K562 (cell line): ENCODE data around the gene RNF40. TPM values are rescaled to one million over a fixed set of nuclear protein-coding genes. Genes with fewer than 3 reads are reported as not detected.
A peak's percentile ranks its signal among the peaks of the same experiment; 100 is the strongest.

Source experiments
- ATF2 ChIP-seq: sonication (generic); formaldehyde crosslinking; IDR thresholded peaks from 2 replicates; pipeline ENCODE4 v1.8.1; 2022; ENCODE audit warnings: missing genetic modification reagents
- ETV5 ChIP-seq: sonication (generic); formaldehyde crosslinking; IDR thresholded peaks from 2 replicates; pipeline ENCODE4 v1.4.0; 2020; ENCODE audit warnings: low read depth, mild to moderate bottlenecking, missing genetic modification reagents
- EZH2 ChIP-seq: IDR thresholded peaks from 2 replicates; pipeline ENCODE4 v1.6.1; 2012; ENCODE audit warnings: low read depth, mild to moderate bottlenecking, inconsistent platforms, low read length, borderline replicate concordance
- RBM34 ChIP-seq: fragments of 200-400 bp; formaldehyde crosslinking; IDR thresholded peaks from 2 replicates; pipeline ENCODE4 v1.6.1; 2018; ENCODE audit warnings: low read length, borderline replicate concordance; ENCODE audit not compliant: insufficient read depth
- SMAD2 ChIP-seq: fragments of 150-350 bp; IDR thresholded peaks from 2 replicates; pipeline ENCODE4 v1.6.1; 2014; ENCODE audit warnings: low read depth, mild to moderate bottlenecking, low read length
- SPI1 ChIP-seq: IDR thresholded peaks from 2 replicates; pipeline ENCODE4 v1.6.1; 2011; ENCODE audit warnings: low read depth, low read length, control low read depth, borderline replicate concordance
- SRSF9 ChIP-seq: fragments of 200-400 bp; formaldehyde crosslinking; IDR thresholded peaks from 2 replicates; pipeline ENCODE4 v1.6.1; 2017; ENCODE audit warnings: low read depth, low read length, borderline replicate concordance
- VEZF1 ChIP-seq: fragments of 200-800 bp; sonication (Bioruptor generic); IDR thresholded peaks from 2 replicates; pipeline ENCODE4 v1.6.1; 2017; ENCODE audit warnings: missing genetic modification characterization, missing compliant biosample characterization
- ZKSCAN1 ChIP-seq: fragments of 150-350 bp; IDR thresholded peaks from 2 replicates; pipeline ENCODE4 v1.6.1; 2016; ENCODE audit warnings: low read depth, low read length
- ZNF384 ChIP-seq: IDR thresholded peaks from 2 replicates; pipeline ENCODE4 v1.6.1; 2012; ENCODE audit warnings: low read depth, low read length, improper control_type of control experiment
- ZNF395 ChIP-seq: fragments of 200-800 bp; sonication (Bioruptor generic); IDR thresholded peaks from 2 replicates; pipeline ENCODE4 v1.6.1; 2017; ENCODE audit warnings: missing genetic modification characterization, missing compliant biosample characterization
- ZNF551 ChIP-seq: fragments of 250-450 bp; sonication (Bioruptor Pico); IDR thresholded peaks from 2 replicates; pipeline ENCODE4 v1.5.0; 2021; ENCODE audit warnings: mild to moderate bottlenecking, moderate library complexity
- ZNF740 ChIP-seq, 3 experiments: fragments of 200-800 bp in 1 of 3; sonication (Bioruptor generic) in 1 of 3; sonication (generic) in 1 of 3; formaldehyde crosslinking in 1 of 3; IDR thresholded peaks; 2 replicates each; pipeline versions ENCODE4 v1.6.1 to v1.8.0; 2016 to 2022; ENCODE audit warnings: mild to moderate bottlenecking in 2 of 3, missing compliant biosample characterization in 2 of 3, missing genetic modification characterization in 2 of 3, missing genetic modification reagents in 1 of 3
- polyA plus RNA-seq, 8 experiments: library from polyadenylated mRNA; depleted of rRNA in 4 of 8; stranded (reverse) in 5 of 8; unstranded in 3 of 8; fragments of >200 nt; fragmentation: Nextera tagmentation in 2 of 8; fragmentation: Illumina TruSeq in 1 of 8; extraction: Ambion mirVana in 2 of 8; extraction: Trizol in 1 of 8; gene quantifications; 2 replicates each; pipeline versions ENCODE4 v1.2.1 to v1.2.3, GENCODE V29; 2011 to 2014; ENCODE audit warnings: inconsistent platforms in 1 of 8, missing spikeins in 1 of 8
- total RNA-seq, 7 experiments: library from RNA; depleted of rRNA in 6 of 7; stranded (reverse); fragments of >200 nt in 6 of 7; fragmentation: Illumina TruSeq in 2 of 7; extraction: Trizol in 2 of 7; gene quantifications; 2 replicates each; pipeline versions ENCODE4 v1.2.1 to v1.2.3, GENCODE V29; 2011 to 2021; ENCODE audit warnings: low replicate concordance in 1 of 7
- TF ChIP-seq, protein P1 (sequence below): fragments of 250-450 bp; sonication (Bioruptor Pico); IDR thresholded peaks from 2 replicates; pipeline ENCODE4 v1.5.0; 2021; ENCODE audit warnings: mild to moderate bottlenecking, moderate library complexity

Gene RNF40
- total and polyA plus RNA-seq, 9 of the 15 experiments (the other 6 are each of a cell fraction or from before 2014, with no cell fraction given) = 6.2 to 129 (median 81.5) TPM

DNA sequence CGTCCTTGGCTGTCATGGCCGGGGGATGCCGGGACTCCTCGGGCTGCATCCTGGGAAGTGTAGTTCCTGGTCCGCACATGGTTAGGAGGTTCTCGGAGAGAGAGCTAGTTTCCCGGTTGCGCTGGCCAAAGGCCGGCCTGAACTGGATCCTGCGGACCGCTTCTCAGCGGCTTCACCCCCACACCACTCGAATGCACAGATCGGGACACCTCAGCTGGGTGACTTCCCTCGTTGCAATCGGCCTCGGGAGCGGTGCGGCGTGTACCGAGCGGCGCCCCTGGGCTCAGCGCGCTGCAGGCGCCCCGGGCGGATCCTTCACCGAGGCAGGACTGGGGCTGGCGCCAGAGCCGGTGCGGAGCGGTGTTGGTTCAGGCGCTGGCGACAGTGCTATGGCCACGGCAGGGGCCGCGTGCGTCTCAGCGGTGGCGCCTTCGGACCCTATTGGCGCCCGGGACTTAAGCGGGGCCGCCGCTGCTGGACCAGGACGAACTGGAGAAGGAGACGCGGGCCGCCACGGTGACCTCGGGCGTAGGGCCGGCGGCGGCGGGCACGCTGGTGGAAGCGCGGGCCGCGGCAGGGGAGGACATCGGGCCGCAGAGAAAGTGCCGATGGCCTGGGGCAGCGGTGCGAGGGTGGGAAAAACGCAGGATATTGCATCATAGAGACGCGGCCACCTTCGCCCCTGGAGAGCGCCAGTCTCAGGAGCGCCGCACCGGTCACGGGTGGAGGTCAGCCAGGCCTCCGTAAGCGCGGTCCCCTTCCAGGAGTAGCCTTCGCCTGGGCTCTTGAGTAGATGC is 13.5 kb downstream of the RNF40 start (continued):
- no peak for TF ChIP-seq ZNF395 (CRISPR knock-in tag)
- no peak for TF ChIP-seq ZNF384
- TF ChIP-seq VEZF1 = no peak
- TF ChIP-seq RBM34 = no peak
- TF ChIP-seq ZNF740 (CRISPR knock-in tag; IDR thresholded peaks at IDR 0.05) = peak; percentile 93
- TF ChIP-seq ZNF740 (tag; IDR thresholded peaks at IDR 0.05) = peak in 1 of 2 experiments; percentile 80; a peak in 2 of 4 replicates
- peak; percentile 89 for TF ChIP-seq ETV5 (CRISPR knock-in tag)
- TF ChIP-seq EZH2 = no peak
- TF ChIP-seq SMAD2 = no peak
- TF ChIP-seq, protein P1, sequence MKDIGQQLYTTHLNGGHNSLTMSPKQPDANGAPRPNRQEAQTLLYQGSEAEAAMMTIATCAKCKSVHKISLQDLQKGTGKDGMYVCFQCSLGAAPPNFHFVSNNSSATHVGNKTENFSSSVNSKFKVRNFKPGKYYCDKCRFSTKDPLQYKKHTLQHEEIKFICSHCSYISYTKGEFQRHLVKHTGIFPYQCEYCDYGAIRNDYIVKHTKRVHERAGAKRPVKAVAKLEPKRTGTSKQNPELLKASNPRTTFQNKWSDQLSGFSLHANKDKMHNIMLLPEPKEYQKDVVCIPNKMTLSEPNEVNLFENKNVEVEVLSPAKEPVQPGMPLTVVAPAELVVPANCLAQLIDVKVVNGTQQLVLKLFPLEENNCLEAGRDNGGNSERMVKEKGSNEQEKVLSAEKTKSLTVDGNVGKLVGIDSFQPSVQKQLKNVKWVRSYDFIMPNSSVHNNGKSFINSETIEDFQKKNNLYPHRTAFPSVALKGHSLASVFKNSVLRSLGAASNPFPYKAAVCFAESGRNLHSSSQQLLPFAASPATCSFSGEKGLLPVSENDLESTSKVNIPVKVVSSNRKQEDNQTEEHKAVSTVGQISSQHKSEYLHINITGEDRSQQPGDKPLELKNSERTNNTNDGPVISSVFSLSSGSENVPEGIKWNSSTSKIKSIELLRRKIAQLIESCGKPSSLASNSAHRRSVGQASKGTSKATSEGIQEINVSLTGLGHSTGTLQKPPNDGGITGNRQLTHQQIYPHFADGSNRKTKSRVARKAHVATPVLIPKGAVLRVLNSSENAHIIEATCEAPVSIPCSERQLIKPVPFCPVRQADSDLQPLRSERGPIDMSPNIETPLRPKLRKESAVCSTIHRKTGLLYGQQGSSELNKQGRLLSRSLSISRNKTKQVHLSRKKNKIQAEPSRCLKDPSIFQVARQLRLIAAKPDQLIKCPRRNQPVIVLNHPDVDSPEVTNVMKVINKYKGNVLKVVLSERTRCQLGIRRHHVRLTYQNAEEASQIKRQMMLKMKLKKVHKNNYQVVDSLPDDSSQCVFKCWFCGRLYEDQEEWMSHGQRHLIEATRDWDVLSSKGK (CRISPR knock-in tag) = no peak
- no peak for TF ChIP-seq ATF2 (CRISPR knock-in tag)
- TF ChIP-seq ZNF551 = no peak
- TF ChIP-seq SRSF9 = no peak
- TF ChIP-seq SPI1 = no peak
- no peak for TF ChIP-seq ZKSCAN1
